ENCODE data around the gene SCLY.
A peak's percentile ranks its signal among the peaks of the same experiment; 100 is the strongest.
"Not testable (repeated sequence)": the region's sequence is repeated elsewhere in the genome, so short reads cannot be mapped to it uniquely, and the experiment has no call there.

SCLY gene, protein sequence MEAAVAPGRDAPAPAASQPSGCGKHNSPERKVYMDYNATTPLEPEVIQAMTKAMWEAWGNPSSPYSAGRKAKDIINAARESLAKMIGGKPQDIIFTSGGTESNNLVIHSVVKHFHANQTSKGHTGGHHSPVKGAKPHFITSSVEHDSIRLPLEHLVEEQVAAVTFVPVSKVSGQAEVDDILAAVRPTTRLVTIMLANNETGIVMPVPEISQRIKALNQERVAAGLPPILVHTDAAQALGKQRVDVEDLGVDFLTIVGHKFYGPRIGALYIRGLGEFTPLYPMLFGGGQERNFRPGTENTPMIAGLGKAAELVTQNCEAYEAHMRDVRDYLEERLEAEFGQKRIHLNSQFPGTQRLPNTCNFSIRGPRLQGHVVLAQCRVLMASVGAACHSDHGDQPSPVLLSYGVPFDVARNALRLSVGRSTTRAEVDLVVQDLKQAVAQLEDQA

DNA sequence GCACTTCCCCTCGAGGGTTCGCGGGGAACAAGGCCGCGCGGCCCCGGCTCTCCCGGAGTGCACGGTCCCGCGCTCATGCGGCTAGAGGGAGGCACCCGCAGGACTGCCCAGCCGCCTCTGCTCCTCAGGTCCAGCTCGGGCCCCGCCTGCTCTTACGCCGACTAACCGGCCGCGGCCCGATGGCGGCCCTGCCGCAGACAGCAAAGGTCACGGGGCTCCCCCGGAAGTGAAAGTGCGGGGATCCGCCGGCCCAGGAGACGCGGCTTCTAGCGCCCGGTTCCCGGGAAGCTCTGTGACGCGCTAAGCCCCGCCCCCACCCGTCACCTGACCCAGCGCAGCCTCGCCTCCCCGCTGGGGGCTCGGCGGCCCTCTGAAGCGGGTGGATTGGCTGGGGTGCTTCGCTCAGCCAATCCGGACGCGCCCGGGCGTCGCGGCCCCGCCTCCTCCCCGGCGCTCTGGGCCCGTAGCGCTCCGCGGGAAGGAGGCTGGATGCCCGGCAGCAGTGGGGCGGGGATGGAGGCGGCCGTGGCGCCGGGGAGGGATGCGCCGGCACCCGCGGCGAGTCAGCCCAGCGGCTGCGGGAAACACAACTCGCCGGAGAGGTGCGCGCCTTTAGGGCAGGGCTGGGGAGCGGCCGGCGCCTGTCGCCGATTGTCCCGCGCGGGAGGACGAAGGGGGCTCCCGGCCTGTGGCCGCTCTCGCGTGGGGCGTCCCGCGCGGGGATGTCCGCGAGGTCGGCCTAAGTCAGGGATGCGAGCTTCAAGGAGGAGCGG is at the start of gene SCLY:
Gene SCLY, plus strand, starts transcription at position 460 of the 773 bp plus-strand sequence. Its CDS starts 54 bp downstream, at position 514.
- peak; percentile 97 for DNase-seq (ENCODE audit: low spot score)

DNA sequence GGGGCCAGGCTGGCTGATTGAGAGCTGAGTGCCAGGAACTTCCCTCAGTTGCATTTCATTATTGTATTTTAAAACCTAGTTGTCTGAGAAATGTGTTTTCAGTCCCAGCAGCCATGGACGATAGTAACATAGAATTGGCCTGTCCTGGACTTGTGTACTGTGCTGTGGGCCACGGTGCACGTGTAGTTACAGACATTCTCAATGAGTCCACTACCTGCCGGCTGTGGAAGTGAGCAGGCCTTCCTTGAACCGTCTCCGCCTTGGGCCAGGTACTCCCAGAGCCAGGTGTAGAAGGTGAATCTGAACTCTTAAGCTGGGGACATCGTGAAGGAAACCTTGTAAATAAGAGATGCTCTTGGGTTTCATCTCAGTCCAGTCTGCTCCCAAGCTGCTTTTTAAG is 47.0 kb upstream of the SCLY start:
- DNase-seq (ENCODE audit: low spot score): no peak

GRCh38 chr2:238015705-238016104 is 45.1 kb upstream of the SCLY start:
- DNase-seq (ENCODE audit: low spot score): no peak

DNA sequence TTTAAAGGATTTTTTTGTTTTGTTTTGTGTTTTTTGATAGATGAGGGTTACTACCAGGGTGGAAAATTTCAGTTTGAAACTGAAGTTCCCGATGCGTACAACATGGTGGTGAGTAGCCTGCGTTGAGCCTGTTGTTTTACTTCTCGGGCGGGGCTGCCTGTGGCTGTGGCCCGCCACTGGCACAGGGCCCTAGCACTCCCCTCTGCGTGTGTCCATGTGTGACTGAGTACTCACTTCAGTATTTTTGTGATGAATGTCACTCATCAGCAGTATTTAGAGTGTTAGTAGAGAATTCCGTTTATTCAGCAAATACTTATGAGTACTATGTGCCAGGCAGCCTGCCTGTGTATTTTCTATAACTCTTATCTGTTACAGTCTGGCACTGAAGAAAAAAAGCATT is 44.3 kb upstream of the SCLY start:
- peak; percentile 5 for DNase-seq (ENCODE audit: low spot score)

GRCh38 chr2:238019962-238020361 is 40.8 kb upstream of the SCLY start:
- DNase-seq (ENCODE audit: low spot score): peak; percentile 13

DNA sequence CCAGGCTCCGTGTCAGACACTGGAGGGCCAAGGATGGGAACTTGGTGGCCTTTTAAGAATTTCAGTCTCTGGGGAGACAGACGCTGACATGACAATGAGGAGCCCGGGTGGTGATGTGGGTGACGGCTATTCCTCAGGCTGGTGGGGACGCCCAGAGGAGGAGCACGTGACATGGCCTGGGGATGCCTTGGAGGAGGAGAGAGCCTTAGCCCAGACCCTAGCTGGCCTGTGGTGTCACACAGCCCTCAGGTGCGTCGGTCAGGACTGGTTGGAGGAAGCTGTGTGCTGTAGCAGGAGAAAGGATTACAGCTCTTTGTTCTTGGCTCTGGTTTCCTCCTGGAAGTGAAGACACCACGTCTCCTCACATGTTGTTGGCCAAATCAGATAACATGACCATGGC is 40.0 kb upstream of the SCLY start:
- no peak for DNase-seq (ENCODE audit: low spot score)

DNA sequence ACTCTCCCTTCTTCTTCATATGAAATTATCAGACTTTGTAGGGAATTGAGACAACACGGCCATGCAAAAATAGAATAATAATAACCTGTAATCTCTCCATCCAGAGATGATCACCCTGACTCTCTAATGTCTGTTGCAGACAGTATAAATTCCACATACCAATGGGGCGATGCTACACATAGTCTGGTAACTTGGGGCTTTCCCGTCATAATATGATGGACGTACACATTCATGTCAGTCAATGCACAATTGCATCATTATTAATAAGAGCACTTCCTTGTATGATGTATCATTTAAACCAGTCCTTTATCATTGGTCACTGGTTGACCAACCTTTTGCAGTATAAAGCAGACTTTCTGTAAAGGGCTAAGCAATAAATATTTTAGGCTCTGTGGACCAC is 39.5 kb upstream of the SCLY start:
- DNase-seq (ENCODE audit: low spot score): peak; percentile 92

DNA sequence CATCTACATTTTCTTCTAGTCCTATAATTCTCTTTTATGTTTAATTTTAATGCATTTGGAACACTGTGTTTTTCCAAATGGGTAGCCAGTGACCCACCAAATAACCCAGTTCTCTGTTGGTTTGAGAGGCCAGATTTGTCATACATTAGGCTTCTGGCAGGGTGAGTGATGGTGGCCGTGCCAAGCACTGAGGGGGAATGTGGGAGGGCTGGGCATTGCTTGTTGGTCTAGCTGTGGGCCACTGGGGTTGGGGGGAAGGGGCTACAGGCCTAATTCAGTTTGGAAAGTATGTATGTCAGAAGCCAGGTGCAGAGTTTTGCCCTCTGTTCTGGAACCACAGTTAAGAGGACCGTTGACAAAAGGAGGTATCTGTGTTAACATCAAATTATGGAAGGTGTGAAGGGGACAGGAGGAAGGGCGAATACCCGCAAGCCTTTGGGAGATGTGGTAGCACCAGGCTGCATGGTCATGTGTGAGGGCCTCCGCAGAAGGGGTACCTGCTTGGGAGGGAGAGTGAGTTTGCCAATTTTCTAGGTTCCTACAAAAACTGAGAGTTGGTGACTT is 38.1 kb upstream of the SCLY start:
- no peak for DNase-seq (ENCODE audit: low spot score)

DNA sequence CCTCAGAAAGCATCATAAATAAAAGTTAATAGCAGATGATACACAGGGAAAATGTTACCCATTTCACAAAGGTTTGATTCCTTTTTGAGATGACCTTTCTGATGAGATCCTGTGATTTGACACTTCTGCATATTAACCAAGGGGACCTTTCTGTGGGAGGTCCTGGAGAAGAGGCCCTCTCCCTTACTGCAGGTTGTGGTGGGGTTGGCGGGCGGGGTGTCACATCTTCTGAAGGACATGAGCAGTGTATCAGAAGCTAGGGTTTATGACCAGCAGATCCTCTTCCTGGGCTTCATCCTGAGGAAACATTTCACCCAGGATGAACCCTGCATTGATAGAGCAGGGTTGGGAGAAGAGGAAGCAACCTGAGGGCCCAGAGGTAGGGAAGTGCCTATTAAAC is 37.2 kb upstream of the SCLY start:
- DNase-seq (ENCODE audit: low spot score): no peak

- DNase-seq (ENCODE audit: low spot score): peak; percentile 61
These were observed 35.8 kb upstream of the SCLY start for GRCh38 chr2:238024986-238025385.

- peak; percentile 8 for DNase-seq (ENCODE audit: low spot score)
These were observed 35.0 kb upstream of the SCLY start for GRCh38 chr2:238025741-238026360.

GRCh38 chr2:238027058-238027457 is 33.7 kb upstream of the SCLY start:
- DNase-seq (ENCODE audit: low spot score): no peak

DNA sequence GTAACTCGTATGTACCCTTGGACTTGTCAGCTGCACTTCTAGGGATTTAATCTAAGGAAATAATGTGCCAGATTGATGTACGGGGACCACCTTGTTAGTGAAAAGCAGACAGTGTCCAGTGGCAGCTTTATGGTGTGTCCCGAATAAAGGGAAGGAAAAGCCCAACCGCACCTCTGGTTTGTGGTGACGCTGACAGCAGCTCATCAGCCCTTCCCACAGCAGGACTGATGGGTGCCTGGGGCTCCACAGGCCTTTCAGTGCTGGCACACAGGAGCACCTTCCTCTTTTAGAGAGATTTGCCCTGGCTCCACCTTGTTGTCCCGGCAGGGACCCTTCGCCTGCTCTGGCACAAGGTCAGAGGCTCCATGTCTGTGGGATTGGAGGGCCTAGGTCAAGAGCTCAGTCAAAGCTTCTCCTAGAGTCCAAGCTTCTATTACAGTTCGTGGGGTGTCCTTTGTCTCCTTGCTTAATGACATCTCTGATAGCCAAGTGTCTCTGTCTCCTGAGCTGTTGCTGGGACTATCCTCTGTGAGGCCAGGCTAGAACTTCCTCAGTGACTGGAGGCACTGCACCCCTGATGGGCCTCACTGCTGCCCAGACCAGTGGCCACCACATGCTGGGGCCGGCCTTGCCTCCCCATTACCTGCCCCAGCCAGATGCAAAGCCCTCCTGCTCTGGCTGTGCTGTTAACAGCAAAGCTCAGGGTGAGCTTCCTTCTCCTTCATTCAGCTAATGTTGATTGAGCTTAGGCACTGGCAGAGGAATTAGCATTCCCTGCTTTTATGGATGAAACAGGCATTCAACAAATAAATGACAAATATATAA is 33.0 kb upstream of the SCLY start:
- no peak for DNase-seq (ENCODE audit: low spot score)

- DNase-seq (ENCODE audit: low spot score): no peak
These were observed 30.9 kb upstream of the SCLY start for GRCh38 chr2:238029853-238030252.

DNA sequence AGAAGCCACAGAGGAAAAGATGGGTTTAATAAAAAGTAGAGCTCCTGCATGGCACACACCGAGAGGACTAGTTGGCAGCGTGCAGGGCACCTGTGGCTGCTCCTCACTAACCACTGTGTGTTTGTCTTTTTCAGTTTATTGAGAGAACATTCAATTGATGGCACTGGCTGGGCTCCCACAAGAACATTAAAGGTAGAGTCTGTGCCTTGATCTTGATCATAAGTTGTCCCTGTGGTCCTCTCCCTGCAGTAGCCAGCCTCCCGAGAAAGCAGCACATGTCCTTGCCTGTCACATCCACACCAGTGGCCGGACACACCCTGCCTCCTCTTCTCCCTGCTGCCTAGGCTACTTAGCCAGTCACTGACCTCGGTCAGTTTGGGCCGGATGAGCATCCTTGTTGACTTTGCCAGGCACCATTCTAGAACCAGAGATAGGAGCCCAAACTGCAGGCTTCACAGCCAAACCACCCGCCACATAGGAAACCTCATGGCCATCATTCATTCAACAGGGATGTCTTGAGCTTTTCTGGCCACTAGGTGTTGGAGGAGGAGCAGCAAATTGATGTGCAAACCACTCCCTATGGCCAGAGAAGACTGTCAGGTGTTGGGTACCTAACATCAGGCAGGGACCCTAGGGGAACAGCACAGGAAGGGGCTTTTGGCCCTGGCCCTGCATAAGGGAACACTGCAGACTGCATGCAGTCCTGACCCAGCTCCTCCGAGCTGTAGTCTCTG is 30.2 kb upstream of the SCLY start:
- DNase-seq (ENCODE audit: low spot score): no peak

- no peak for DNase-seq (ENCODE audit: low spot score)
These were observed 29.1 kb upstream of the SCLY start for GRCh38 chr2:238031751-238032150.

DNA sequence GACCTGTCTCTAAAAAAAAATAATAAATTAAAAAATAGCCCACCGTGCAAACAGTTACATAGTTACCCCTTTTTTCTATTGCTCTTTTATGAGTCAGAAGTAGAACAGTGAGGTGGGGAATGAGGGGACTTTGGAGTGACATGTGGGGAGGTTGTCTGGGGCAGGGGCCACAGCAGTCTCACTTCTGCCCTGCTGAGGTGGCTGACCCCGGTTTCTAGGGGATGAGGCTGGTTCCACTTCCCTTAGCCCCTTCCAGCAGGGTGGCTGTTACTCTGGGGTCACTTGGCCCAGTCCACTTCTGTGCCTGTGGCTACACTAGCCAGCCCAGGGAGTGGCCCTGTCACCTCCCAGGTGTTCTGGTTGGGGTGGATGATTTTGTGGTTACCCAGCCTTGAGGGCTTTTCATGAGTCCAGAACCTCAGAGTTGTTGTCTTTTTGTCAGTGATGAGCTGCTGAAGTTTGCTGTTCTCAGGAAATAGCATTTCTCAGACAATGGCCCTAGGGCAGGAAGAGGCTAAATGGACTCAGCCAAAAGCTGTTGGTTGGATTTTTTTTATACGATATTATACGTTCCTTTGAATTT is 28.0 kb upstream of the SCLY start:
- DNase-seq (ENCODE audit: low spot score): no peak

GRCh38 chr2:238033991-238034390 is 26.8 kb upstream of the SCLY start:
- not testable (repeated sequence) for DNase-seq (ENCODE audit: low spot score)

GRCh38 chr2:238038203-238038602 is 22.6 kb upstream of the SCLY start:
- DNase-seq (ENCODE audit: low spot score): no peak

DNA sequence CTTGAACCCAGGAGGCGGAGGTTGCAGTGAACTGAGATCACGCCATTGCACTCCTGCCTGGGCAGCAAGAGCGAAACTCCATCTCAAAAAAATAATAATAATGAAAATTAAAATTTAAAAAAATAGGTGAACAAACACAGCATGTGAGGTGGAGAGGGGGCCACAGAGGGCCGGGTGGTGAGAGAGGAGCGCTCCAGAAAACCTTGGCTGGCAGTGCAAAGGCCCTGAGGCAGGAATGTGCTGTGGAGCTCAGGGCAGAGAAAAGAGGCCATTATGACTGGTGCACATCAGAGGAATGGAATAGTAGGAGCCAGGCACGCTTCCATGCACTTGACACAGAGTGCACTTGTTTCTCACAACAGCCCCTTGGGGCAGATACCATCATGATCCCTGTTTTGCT is 21.6 kb upstream of the SCLY start:
- DNase-seq (ENCODE audit: low spot score): no peak

DNA sequence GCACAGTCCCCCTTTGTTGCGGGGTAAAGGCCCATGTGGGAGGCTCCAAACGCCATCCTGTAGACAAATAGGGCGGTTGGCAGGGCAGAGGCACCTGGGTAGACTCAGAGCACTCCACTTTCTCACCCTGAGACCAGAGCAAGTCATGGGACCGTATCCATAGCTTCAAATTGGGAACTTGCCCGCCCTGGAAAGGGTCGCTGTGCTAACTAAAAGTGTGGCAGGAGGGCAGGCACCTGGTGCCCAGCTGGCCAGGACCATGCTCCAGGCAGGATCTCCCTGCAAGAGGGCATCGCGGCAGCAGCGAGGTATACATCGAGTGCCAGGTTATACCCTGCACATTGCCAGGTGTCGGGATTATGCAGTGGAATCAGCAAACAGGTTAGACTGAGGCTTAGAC is 20.8 kb upstream of the SCLY start:
- DNase-seq (ENCODE audit: low spot score): no peak
